DMS153 treated with DMSO at 0.1 percent for 48 hours (cell line): ENCODE results near the gene VEZF1.

ENCODE experiments used
- DNase-seq: peaks from one replicate; lab custom pipeline; 2025; ENCODE audit not compliant: unreplicated experiment; lab: John Stamatoyannopoulos, UW

The VEZF1 gene

DNA sequence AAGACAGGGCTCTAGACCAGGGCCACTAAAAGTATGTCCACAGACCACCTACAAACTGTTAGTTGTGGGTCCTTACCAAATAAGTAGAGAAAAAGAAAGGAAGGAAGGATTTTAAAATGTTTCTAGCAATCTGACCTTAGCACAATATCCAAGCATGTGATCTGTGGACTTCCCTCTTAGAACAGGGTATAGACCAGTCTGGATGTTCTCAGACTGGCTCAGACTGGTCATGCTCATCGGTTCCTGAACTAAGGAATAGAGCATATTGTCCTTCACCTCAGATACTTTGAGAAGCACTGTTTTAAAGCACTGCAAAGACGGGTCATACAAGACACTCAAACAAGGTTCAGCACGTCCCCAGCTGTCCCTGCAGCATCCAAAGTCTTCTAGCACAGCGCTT, 58.7 kb downstream of the VEZF1 start:
- no peak for DNase-seq

DNA sequence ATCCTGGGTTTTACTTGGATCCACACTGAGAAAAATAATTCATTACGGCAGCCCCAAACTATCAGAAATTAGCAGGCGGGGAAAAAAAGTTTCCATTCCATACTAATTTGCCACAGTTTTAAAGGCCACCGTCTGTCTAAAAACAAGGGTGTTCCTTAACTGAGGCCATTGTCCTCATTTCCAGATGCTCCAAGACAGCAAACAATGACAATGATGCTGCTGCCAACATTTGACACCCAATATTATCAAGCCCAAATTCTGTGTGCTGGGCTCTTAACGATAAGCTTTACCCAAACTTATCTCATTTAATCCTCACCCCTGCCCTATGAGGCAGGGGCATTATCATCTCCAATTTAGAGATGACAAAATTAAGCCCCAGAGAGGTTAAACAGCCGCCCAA, 59.1 kb downstream of the VEZF1 start:
- DNase-seq: no peak

DNA sequence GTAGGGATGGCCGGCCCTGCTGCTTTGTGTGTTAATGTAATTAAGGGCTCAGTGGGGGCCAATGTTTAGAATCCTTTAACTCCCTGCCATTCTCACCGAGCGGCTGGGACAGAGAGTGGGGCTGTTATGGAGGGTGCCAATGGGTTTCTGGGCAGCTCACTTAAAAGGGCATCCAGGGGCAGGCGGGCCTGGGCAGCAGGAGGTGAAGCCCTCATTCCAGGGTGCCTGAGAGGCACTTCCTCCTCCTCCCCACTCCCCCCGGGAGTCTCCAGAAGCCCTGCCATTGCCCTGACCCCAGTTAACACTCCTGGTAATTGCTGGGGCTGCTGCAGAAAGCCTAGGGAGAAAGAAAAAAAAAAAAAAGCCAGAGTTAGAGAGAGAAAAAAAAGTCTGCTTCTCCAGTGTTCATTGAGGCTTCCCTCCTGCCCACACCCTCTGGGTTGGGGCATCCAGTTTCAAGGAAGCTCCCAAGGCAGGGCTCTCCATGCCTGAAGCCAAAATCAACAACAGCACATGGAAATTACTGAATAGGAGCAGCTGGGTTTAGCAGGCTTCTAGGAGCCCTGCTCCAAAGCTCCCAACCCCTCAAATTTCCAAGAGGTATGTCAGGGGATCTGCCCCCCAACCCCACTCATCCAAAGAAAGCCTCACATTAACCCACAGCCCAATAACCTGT, 60.9 kb downstream of the VEZF1 start:
- DNase-seq: peak; percentile 73

DNA sequence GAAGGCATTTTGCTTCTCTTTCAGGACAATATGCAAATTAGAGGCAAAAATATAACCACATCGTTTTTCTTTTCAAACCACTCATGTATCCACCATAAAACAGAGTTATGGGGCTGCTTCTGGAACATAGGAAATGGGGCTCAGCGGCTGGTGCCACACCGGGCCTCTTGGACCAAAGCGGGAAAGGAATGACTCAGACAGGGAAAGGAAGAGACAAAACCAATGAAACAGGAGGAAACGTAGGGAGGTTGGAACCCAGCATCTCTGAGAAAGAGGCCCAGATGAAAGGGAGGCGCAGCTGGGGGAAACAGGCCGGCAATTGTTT, 61.4 kb downstream of the VEZF1 start:
- no peak for DNase-seq

DNA sequence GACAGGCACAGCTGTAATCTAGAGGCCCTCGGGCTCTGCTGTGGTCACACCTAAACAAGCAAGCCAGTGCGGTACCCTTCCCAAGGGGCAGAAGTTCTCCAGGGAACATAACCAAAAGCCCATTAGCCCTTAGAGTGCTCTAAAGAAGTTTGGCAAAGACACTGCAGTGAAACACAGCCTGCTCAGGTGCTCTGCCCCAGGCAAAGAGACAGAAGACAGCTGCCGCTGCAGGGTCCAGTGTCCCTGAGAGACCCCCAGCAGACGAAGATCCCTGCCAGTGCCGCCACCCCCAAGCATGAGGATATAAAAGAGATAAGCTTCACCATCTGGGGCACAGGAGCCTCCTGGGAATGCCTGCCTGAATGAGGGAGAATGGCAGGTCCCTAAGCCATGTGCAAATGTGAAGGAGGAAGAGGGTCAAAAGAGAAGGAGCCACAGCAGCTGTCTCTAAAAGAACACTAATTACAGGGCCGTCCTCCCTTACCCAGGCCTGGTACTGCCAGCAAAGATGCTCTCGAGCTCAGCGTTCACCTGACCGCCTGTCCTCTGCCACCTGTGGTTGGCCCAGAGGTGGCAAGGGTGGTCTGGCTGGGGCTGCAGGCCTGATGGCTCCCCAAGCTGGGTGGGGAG, 62.6 kb downstream of the VEZF1 start:
- no peak for DNase-seq

DNA sequence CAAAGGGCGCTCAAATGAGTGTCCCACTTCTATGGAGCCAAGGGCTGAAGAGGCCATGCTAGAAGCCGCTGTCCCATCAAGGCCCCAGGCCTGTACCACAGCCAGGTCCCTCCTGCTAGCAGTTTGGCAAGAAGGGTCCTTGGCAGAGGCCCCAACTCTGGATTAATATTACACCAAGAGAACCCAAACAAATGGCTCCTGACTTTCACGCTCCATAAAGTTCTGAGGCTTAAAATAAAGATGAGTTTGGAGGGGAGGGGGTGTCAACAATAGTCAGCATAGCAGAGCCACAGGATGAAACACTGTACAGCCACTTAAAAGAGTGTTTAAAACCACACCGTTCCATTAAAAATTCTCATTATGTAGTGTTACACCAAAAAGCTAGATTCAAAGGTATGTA, 63.4 kb downstream of the VEZF1 start:
- DNase-seq: no peak
